ENCODE data around the gene DHODH.

Gene DHODH

DNA sequence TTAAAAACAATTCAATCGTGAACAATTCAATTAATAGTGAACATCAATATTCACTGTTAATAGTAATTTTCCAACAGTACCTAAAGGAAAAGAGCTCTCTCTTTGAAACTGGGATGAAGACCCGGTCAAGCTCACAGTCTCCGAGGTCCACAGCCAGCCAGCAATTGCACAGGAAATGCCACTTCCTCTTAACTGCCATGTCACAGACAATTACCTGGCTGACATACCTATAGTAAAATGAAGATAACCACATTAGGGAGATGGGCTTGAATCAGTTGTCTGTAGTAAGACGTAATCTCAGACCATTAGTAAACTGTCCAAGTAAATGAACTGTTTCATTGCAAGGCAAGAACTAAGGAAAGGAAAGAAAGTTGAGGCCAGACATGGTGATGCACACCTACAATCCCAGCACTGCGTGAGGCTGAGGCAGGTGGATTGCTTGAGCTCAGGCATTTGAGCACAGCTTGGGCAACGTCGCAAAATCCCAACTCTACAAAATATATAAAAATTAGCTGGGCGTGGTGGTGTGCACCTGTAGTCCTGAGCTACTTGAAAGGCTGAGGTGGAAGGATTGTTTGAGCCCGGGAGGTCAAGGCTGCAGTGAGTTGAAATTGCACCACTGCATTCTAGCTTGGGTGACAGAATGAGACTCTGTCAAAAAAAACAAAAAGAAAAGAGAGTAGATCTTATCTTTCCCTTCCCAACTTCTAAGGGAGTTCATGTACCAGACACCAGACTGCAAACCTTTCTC lies 45.2 kb upstream of the DHODH start:
- Histone ChIP-seq H3K4me3 (ENCODE audit: low read depth, low read length) (no peak overlapping the region), H3K9me3 (ENCODE audit: control insufficient read depth, insufficient read depth, low read depth, low read length) (no peaks in the 10 kb centered on the region), H3K36me3 (ENCODE audit: control insufficient read depth in 2 of 2, insufficient read depth in 1 of 2, low read length in 2 of 2) (no peaks in the 10 kb centered on the region), H3K4me1 (ENCODE audit: control insufficient read depth, insufficient read depth, low read length) (no peaks in the 10 kb centered on the region), H3K27ac (ENCODE audit: extremely low read depth, low read depth, low read length) (no peak overlapping the region)
- CTCF ChIA-PET: interaction anchor here (0.7 to 5.1 kb wide), 2 partner anchors 81 to 98 kb away, joined by 3 to 59 read pairs; partner anchors contain the start of gene ZNF821
- TF ChIP-seq ZNF157 (tag by site-specific recombination; IDR thresholded peaks at IDR 0.05): no peak
- no peak for TF ChIP-seq ZBTB48 (tag by site-specific recombination; IDR thresholded peaks at IDR 0.05)
- TF ChIP-seq, protein P1, sequence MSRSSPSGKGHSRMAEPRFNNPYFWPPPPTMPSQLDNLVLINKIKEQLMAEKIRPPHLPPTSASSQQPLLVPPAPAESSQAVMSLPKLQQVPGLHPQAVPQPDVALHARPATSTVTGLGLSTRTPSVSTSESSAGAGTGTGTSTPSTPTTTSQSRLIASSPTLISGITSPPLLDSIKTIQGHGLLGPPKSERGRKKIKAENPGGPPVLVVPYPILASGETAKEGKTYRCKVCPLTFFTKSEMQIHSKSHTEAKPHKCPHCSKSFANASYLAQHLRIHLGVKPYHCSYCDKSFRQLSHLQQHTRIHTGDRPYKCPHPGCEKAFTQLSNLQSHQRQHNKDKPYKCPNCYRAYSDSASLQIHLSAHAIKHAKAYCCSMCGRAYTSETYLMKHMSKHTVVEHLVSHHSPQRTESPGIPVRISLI (tag by site-specific recombination; IDR thresholded peaks at IDR 0.05): no peak
- no peak for TF ChIP-seq ZBTB21 (tag by site-specific recombination; IDR thresholded peaks at IDR 0.05)
- no peak for TF ChIP-seq REPIN1 (tag by site-specific recombination; IDR thresholded peaks at IDR 0.05; ENCODE audit: low read depth)
- TF ChIP-seq KLF1 (tag by site-specific recombination; IDR thresholded peaks at IDR 0.05): no peak
- no peak for TF ChIP-seq OSR2 (tag by site-specific recombination; IDR thresholded peaks at IDR 0.05)
- TF ChIP-seq ZNF223 (tag by site-specific recombination; IDR thresholded peaks at IDR 0.05): no peak
- TF ChIP-seq ZNF174 (tag by site-specific recombination; IDR thresholded peaks at IDR 0.05): no peak
- TF ChIP-seq ZNF791 (tag by site-specific recombination; IDR thresholded peaks at IDR 0.05): no peak
- no peak for TF ChIP-seq ZBTB1 (tag by site-specific recombination; IDR thresholded peaks at IDR 0.05)
- TF ChIP-seq ZNF324 (tag by site-specific recombination; IDR thresholded peaks at IDR 0.05): no peak
- TF ChIP-seq ZNF133 (tag by site-specific recombination; IDR thresholded peaks at IDR 0.05): no peak
- TF ChIP-seq ZNF571 (tag by site-specific recombination; IDR thresholded peaks at IDR 0.05): no peak
- TF ChIP-seq ZNF530 (tag by site-specific recombination; IDR thresholded peaks at IDR 0.05; ENCODE audit: low read depth): no peak
- TF ChIP-seq, protein P2, sequence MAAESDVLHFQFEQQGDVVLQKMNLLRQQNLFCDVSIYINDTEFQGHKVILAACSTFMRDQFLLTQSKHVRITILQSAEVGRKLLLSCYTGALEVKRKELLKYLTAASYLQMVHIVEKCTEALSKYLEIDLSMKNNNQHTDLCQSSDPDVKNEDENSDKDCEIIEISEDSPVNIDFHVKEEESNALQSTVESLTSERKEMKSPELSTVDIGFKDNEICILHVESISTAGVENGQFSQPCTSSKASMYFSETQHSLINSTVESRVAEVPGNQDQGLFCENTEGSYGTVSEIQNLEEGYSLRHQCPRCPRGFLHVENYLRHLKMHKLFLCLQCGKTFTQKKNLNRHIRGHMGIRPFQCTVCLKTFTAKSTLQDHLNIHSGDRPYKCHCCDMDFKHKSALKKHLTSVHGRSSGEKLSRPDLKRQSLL (tag by site-specific recombination; IDR thresholded peaks at IDR 0.05): no peak
- TF ChIP-seq, protein P3, sequence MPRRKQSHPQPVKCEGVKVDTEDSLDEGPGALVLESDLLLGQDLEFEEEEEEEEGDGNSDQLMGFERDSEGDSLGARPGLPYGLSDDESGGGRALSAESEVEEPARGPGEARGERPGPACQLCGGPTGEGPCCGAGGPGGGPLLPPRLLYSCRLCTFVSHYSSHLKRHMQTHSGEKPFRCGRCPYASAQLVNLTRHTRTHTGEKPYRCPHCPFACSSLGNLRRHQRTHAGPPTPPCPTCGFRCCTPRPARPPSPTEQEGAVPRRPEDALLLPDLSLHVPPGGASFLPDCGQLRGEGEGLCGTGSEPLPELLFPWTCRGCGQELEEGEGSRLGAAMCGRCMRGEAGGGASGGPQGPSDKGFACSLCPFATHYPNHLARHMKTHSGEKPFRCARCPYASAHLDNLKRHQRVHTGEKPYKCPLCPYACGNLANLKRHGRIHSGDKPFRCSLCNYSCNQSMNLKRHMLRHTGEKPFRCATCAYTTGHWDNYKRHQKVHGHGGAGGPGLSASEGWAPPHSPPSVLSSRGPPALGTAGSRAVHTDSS (tag by site-specific recombination; IDR thresholded peaks at IDR 0.05): no peak
- no peak for TF ChIP-seq ZNF785 (tag by site-specific recombination; IDR thresholded peaks at IDR 0.05)
- no peak for TF ChIP-seq ZNF660 (tag by site-specific recombination; IDR thresholded peaks at IDR 0.05)
- no peak for TF ChIP-seq KLF16 (tag by site-specific recombination; IDR thresholded peaks at IDR 0.05)
- POLR2A ChIA-PET: interaction anchor here (0.6 kb wide), 1 partner anchor 65 kb away, joined by 4 read pairs; no protein-coding TSS in a partner anchor

DNA sequence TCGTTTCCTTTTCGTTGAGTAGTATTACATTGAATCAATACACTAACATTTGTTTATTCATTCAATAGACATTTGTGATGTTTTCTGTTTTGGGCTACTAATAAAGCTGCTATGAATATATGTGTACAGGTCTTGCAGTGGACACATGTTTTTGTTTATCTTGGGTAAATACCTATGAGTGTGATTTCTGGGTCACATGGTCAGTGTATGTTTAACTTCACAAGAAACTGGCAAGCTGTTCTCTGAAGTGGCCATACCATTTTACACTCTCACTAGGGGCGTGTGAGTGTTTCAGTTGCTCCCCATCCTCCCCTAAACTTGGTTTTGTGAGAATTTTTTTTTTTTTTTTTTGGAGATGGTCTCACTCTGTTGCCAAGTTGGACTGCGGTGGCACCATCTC lies 43.3 kb upstream of the DHODH start:
- ChIA-PET POLR2A (no interaction called here), CTCF (interaction anchor here (5.1 kb wide), 1 partner anchor 83 kb away, joined by 59 read pairs; the partner anchor contains the start of gene ZNF821)
- Histone ChIP-seq H3K27ac (ENCODE audit: extremely low read depth, low read depth, low read length) (no peak overlapping the region), H3K9me3 (ENCODE audit: control insufficient read depth, insufficient read depth, low read depth, low read length) (no peaks in the 10 kb centered on the region), H3K4me1 (ENCODE audit: control insufficient read depth, insufficient read depth, low read length) (no peaks in the 10 kb centered on the region), H3K36me3 (ENCODE audit: control insufficient read depth in 2 of 2, insufficient read depth in 1 of 2, low read length in 2 of 2) (no peaks in the 10 kb centered on the region), H3K4me3 (ENCODE audit: low read depth, low read length) (no peak overlapping the region)
- TF ChIP-seq, protein P4, sequence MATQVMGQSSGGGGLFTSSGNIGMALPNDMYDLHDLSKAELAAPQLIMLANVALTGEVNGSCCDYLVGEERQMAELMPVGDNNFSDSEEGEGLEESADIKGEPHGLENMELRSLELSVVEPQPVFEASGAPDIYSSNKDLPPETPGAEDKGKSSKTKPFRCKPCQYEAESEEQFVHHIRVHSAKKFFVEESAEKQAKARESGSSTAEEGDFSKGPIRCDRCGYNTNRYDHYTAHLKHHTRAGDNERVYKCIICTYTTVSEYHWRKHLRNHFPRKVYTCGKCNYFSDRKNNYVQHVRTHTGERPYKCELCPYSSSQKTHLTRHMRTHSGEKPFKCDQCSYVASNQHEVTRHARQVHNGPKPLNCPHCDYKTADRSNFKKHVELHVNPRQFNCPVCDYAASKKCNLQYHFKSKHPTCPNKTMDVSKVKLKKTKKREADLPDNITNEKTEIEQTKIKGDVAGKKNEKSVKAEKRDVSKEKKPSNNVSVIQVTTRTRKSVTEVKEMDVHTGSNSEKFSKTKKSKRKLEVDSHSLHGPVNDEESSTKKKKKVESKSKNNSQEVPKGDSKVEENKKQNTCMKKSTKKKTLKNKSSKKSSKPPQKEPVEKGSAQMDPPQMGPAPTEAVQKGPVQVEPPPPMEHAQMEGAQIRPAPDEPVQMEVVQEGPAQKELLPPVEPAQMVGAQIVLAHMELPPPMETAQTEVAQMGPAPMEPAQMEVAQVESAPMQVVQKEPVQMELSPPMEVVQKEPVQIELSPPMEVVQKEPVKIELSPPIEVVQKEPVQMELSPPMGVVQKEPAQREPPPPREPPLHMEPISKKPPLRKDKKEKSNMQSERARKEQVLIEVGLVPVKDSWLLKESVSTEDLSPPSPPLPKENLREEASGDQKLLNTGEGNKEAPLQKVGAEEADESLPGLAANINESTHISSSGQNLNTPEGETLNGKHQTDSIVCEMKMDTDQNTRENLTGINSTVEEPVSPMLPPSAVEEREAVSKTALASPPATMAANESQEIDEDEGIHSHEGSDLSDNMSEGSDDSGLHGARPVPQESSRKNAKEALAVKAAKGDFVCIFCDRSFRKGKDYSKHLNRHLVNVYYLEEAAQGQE (tag by site-specific recombination; IDR thresholded peaks at IDR 0.05): no peak
- TF ChIP-seq PRDM1 (tag by site-specific recombination; IDR thresholded peaks at IDR 0.05): no peak
- no peak for TF ChIP-seq SP2 (tag by site-specific recombination; IDR thresholded peaks at IDR 0.05)
- no peak for TF ChIP-seq HOXC10 (CRISPR knock-in tag; IDR thresholded peaks at IDR 0.05)
- TF ChIP-seq, protein P5, sequence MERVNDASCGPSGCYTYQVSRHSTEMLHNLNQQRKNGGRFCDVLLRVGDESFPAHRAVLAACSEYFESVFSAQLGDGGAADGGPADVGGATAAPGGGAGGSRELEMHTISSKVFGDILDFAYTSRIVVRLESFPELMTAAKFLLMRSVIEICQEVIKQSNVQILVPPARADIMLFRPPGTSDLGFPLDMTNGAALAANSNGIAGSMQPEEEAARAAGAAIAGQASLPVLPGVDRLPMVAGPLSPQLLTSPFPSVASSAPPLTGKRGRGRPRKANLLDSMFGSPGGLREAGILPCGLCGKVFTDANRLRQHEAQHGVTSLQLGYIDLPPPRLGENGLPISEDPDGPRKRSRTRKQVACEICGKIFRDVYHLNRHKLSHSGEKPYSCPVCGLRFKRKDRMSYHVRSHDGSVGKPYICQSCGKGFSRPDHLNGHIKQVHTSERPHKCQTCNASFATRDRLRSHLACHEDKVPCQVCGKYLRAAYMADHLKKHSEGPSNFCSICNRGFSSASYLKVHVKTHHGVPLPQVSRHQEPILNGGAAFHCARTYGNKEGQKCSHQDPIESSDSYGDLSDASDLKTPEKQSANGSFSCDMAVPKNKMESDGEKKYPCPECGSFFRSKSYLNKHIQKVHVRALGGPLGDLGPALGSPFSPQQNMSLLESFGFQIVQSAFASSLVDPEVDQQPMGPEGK (tag by site-specific recombination; IDR thresholded peaks at IDR 0.05): no peak
